Right forelimb (tissue), 1 donor: ENCODE results near the gene HEMGN.
"Not testable (repeated sequence)": the region's sequence is repeated elsewhere in the genome, so short reads cannot be mapped to it uniquely, and the experiment has no call there.

Experiments
- DNase-seq: peaks from one replicate; pipeline ENCODE4 v3.0.0-alpha.2; 2018

The HEMGN gene

GRCh38 chr9:97962575-97962974, 24.6 kb upstream of the HEMGN start:
- DNase-seq = no peak

GRCh38 chr9:97962136-97962535, 24.2 kb upstream of the HEMGN start:
- DNase-seq = no peak

DNA sequence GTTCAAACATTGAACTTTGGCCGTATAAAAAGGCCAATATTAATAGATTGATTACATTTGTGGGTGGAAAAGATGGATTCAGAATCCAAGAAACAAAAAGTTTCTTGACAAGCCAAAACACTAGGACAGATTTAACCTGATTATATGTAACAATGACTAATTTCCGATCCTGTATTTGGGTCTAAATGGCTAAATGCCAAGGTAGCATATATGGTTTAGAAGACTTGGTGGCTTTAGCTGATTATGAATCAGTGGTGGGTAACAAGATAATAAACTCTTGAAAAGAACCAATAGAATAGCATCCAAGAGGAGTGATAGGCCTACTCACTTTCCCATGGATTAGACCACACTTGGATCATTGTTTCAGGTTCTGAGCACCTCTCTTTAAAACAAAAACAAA, 23.4 kb upstream of the HEMGN start:
- no peak for DNase-seq

GRCh38 chr9:97960678-97961328, 22.8 kb upstream of the HEMGN start:
- DNase-seq = not testable (repeated sequence)

DNA sequence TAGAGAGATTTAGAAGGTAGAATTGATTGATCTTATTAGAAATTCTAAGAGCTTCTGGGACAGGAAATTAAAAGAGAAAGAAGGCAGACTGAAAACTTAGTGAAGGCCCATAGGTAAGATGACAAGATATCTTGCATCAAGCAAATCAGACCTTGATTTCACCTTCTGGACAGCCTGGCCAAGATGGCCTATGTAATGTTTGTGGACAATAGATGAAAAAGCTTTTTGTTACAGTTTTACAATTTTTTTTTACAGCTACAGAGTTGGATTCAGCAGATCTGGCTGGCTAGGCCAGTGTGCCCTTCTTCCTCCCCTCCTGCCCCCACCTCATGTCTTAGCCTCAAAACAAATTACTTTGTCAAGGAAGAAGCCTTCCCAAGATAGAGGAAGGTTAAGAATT, 21.6 kb upstream of the HEMGN start:
- no peak for DNase-seq

DNA sequence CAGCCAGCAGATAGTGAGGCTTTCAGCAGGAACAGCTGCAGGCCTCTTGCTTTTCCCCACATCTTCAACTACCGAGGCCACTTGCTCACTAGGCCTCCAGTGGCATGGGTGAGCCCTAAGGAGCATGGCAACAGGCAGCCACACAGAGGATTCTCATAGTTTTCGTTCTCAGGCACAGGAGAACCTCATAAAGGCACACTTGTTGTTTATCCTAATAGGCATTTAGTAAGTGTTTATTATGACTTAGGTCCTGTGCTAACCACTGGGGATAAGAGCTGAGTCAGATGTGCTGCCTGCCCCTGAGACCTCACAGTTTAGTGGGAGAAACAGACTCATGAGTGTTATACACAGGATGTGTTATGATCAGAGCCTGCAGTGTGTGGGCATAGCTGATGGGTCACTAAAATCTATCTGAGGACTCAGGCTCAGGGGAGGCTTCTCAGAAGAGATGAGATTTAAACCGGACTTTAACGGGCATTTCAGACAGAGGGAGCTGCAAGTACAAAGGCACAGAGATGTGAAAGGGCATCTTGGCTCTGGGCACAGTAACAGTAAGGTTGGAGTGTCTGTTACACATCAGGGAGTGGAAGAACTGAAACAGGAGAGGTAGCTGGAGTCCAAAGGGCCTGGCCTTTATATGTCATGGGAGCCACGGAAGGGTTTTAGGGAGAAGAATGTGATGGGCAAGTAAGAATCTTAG, 21.0 kb upstream of the HEMGN start:
- DNase-seq = no peak

- DNase-seq = no peak
These were observed 18.4 kb upstream of the HEMGN start for GRCh38 chr9:97956331-97956730.

DNA sequence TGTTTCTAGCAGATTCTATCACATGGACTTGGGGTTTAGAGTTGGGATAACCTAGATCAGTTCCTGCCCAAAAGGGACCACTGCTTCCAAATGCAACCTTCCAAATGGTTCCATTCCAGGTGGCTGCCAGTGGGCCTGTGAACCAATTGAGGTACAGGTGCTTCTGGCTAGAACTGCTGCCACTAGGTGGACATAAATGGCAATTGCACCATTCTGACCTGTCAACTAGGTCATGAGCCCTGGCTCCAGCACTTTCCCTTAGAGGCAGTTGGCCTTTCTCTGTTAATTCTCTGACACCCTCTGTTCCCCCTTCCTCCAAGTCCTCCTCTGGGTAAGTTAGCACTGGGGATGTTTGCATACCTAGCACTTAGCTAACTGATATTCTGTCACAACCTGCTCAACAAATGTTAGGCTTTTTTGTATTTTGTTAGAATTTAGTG, 16.6 kb upstream of the HEMGN start:
- no peak for DNase-seq

- not testable (repeated sequence) for DNase-seq
These were observed 12.9 kb upstream of the HEMGN start for GRCh38 chr9:97950873-97951272.

DNA sequence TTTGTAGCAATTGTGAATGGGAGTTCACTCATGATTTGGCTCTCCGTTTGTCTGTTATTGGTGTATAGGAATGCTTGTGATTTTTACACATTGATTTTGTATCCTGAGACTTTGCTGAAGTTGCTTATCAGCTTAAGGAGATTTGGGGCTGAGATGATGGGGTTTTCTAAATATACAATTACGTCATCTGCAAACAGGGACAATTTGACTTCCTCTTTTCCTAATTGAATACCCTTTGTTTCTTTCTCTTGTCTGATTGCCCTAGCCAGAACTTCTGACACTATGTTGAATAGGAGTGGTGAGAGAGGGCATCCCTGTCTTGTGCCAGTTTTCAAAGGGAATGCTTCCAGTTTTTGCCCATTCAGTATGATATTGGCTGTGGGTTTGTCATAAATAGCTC, 9.1 kb upstream of the HEMGN start:
- DNase-seq = not testable (repeated sequence)

- DNase-seq = not testable (repeated sequence)
These were observed 7.5 kb upstream of the HEMGN start for GRCh38 chr9:97945470-97945869.

DNA sequence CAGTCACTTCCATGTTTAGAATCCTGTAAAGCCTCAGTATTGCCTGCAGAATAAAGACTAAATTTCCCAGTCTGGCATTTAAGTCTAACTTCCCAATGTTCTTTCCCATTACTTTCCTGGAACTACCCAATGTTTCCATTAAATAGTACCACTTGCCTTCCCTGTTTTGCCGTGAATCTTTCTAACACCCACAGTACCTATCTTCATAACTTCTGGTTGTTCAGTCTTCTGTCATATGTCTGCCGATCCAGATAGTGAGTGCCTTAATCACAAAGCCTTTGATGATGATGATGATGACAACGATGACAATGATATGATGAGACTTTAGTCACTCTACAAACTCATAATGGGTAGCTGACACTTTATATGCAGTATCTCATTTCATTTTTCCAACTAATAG, 6.6 kb upstream of the HEMGN start:
- DNase-seq = no peak

GRCh38 chr9:97943308-97943855, 5.4 kb upstream of the HEMGN start:
- DNase-seq = no peak

DNA sequence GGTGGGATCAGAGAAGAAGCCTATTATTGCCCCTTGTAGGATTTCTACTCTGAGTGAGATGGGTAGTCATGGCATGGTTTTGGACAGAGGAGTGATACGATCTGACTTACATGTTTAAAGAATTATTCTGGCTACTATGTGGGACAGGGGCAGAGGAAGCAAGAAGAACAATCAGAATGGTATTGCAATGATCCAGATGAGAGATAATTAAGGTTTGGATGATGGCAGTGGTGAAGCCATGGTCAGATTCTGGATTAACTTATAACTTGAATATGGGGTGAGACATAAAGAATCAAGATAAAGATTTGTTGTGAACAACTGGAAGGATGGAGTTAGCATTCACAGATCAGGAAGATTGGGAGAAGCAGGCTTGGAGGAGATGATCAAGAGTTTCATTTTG, 3.4 kb upstream of the HEMGN start:
- no peak for DNase-seq

DNA sequence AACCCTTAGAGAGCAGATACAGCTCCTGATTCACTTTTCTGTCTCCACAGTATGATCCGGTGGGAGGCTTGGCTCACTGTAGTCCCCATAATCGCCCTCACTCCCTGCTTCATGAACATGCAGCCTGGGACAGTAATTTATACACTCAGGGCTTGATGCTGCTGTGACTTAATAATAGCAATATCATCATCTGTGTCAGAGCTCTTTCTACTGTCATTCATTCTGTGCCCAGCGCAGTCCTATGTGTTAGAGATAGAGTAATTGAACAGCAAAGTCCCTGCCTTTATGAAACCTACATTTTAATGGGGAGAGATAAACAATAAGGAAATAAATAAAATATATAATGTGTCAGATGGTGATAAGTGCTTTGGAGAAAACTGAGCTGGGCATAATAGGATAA, 2.8 kb upstream of the HEMGN start:
- DNase-seq = no peak

- no peak for DNase-seq
These were observed 2.3 kb upstream of the HEMGN start for GRCh38 chr9:97940233-97940632.

DNA sequence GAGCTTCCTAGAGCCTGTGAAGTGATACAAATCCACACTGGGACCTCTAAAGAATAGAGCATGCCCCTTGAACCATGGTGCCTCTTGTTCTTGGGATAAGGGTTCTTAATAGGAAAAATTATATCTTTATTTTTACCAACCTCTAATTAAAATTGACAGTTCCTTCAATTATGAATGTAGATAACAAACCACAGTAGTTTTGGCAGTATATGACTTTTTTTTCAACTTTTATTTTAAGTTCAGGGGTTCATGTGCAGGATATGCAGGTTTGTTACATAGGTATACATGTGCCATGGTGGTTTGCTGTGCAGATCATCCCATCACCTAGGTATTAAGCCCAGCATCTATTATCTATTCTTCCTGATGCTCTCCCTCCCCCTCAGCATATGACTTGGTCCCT, 974 bp downstream of the HEMGN start:
- no peak for DNase-seq

DNA sequence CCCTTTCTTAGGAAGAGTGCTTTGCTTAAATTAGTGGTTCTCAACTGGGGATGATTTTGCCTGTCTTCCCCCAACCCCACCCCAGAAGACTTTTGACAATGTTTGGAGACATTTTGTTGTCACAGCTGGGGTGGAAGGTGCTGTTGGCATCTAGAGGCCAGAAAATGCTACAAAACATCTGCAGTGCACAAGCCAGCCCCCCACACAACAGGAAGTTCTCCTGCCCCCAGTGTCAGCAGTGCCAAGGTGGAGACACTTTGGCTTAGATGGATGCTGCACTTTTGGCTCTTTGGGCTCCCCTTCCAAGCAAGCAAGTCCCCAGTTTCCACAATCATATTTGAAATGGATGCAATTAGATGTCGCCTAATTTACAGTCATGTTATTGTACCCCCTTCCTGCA, 2.7 kb downstream of the HEMGN start:
- DNase-seq = no peak

DNA sequence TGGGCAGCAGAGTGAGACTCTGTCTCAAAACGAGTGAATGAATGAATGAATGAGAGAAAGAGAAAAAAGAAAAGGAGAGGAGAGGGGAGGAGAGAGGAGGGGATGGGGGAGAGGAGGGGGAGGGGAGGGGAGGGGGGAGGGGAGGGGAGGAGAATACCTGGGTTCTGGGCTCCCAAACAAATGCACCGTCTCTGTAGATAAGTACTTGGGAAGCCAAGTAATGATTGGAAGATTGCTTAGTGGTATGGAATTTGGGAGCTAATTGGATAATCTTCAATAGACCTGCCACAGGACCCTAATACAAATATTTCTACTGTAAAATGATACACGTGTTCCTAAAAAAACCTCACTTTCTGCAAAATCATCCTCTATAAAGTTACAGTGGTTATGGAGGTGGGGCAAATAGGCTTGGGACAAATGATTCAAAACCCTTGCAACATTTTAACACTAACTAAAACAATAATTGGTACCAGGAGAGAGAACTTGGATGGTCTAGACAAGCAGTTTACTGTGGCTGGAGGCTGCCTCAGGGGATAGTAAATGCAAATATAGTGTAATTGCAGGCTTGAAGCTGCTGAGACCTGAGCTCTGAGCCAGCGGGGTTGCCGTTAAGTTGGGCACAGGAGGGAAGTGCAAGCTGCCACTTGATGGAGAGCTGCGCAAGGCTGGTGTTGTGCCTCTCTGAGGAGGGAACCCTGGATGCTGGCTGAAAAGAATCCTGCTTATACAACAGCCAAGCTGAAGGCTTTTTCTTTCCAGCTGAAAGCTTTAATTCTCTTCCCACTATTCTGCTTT, 3.5 kb downstream of the HEMGN start:
- DNase-seq = no peak

DNA sequence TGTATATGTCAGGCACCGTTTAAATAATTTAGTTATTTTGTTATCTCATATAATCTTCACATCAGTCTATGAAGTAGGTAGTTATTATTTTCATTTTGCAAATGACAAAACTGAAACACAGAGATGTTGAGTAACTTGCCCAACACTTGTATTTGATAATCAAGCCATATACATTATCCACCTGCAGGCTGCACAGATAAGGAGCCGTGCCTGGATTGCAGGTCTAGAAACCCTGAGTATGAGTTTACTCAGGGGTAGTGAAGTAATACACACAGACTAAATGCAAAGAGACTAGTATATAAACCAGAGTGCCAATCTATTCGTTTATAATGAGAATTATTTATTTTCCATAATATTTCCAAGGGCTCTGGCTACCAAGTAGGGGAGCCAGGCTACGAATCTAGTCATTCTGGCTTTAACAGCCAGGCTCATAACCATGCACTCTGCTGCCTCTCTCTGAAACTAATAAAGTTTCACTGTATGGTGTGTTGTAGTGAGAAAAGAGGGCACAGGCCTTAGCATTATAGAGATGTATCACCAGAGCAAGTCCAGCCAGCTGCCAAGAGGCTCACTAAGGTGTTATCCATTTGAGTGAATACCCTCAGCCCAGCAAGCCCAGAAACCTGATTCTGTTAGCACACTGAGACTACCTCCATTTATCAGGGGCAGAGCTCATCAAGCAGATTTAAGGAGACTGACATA, 4.5 kb downstream of the HEMGN start:
- no peak for DNase-seq

- no peak for DNase-seq
These were observed 7.0 kb downstream of the HEMGN start for GRCh38 chr9:97930972-97931371.

DNA sequence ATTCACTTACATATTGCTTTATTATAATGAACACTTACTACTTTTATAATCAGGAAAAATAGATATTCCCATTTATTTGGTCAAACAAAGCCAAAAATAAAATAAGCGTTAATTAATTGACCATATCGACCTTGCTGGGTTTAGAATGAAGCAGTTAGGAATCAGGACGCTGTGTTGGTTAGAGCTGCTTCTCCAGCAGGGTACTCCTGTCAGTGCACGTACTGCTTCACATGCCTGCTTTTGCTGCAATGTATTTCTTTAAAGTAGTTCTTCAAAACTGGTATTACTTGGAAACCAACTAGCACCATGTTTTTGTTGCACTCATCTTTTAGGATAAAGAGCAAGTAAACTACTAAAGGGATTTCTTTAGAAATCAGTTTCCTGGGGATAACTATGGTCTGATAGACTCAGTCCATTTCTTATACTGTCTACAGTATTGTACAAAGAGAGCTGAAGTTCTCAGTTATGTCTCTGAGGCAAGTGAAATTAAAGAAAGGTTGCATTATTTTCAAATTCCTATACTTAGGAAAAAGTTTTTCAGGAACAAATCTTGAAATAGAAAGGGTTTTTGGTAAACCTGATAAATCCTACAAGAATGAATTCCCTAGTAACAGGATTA, 8.9 kb downstream of the HEMGN start:
- DNase-seq = no peak
